Activated naive CD8-positive, alpha-beta T cell treated with anti-CD3 and anti-CD28 coated beads, Interleukin-2, amount 50 U/mL, for 16 hours (primary cell): ENCODE results near the gene NAV2.

ENCODE experiments used
- DNase-seq: peaks from one replicate; pipeline ENCODE4 v3.0.0-alpha.2; 2020; ENCODE audit warnings: low read depth, low spot score

The NAV2 gene

GRCh38 chr11:19683862-19684491, 28.7 kb upstream of the NAV2 start:
- DNase-seq, result no peak

GRCh38 chr11:19686234-19686633, 26.4 kb upstream of the NAV2 start:
- DNase-seq, result no peak

DNA sequence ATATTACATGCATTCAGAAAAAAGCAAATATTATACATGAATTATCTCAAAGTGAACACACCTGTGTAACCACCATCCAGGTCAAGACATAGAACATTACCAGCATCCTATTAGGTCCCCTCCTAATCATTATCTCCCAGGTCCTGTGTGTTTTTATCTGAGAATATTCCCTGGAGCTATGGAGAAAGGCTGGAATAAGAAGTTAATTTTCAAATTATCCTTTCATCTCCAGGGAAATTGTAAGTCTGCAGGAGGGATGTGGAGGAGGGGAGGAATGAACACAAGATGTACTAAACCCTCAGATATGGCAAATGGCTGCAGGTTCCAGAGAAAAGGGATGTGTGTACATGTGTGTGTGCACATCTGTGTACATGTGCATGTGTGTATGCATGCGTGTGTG, 25.2 kb upstream of the NAV2 start:
- no peak for DNase-seq

DNA sequence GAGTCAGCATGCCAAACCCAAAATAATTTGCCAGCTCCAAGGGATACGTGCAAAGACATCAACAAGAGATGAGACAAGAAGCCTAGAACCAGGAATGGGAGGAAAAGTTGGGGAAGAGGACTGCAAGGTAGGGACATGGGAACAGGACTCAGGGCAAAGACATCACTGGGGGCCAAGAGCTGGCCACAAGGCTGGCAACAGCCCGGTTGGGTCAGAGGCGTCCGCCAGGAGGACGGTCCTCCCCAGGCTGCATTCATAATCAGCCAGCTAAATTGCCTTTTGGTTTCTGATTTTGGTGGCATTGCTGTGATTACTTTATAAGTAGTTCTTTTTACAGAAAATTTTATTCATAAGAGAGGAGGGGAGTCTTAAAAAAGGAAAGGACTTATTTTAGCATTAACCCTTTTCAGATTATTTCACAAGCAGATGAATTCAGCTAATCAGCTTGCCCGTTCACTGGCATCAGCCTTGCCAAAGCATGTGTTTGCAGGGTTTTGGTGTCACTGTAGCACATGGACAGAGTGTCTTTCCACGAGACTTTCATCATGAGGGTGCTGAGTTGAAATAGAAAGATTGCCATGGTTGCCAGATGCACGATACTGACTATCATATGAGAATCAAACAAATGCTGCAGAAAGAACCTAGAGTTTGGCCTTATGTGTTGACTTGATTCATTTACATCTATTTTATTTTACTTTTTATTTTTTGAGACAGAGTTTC, 23.2 kb upstream of the NAV2 start:
- no peak for DNase-seq

- DNase-seq, result no peak
Observed at GRCh38 chr11:19690885-19691284, 21.8 kb upstream of the NAV2 start.

GRCh38 chr11:19691815-19692500, 20.7 kb upstream of the NAV2 start:
- no peak for DNase-seq

DNA sequence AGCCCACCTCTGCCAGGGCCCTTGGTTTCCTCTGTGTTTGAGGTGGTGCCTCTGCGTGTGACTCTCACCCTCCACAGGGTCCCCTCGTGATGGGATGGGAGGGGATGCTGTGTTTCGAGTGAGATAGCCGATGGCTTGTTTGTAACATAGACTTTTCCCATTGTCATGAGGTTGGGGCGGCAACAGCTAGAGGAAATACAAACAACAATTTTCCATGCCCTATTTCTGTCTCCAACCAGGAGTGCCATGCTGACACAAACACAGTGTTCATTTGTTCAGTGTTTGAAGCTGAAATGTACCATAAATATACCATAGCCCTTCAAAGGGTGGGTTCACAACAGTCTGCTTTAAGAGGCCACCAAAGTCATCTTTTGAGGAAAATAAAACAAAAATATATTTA, 19.5 kb upstream of the NAV2 start:
- DNase-seq, result no peak

DNA sequence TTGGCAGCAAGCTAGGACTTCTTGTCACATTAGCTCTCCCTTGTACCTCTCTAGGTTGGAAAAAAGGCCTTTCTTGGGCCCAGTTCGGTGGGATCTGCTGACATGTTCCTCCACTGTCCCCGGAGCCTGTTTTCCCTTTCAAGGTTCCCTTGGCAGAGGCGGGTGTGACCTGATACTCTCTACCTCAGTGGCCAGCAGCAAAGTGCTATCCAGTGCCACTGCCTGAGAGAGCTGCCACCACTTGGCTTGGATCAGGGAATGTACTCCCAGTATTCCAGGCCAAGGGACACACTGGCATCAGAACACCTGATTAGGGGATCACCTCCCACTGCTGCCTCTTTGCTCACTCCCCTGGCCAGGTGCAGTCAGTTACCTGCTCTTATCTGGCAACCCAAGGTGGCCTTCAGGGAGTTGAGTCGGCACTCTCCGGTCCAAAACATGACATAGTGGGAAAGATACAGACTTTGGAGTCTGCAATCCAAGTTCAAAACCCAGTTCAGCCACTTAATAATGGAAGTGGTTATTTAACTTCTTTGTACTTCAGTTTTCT, 17.8 kb upstream of the NAV2 start:
- DNase-seq, result no peak

DNA sequence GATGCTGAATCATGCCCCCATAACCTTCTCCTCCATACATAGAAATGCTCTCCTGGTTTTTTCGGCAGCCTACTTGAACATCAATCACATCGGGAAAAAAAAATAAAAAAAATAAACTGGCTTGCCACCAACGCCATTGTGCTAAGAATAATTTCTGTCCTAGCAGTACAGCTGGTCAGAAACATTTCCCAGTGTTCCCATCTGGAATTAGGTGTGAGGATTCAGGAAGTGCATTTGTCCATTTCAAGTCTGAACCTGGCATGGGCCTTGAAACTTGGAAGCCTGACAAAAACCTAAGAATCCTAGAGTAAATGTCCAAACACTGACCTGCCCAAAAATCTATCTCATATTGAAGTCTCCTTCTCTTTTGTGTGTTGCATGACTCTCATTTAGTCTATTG, 16.6 kb upstream of the NAV2 start:
- DNase-seq, result no peak

- no peak for DNase-seq
Observed at GRCh38 chr11:19696904-19697303, 15.7 kb upstream of the NAV2 start.

GRCh38 chr11:19697721-19698121, 14.9 kb upstream of the NAV2 start:
- DNase-seq, result no peak

DNA sequence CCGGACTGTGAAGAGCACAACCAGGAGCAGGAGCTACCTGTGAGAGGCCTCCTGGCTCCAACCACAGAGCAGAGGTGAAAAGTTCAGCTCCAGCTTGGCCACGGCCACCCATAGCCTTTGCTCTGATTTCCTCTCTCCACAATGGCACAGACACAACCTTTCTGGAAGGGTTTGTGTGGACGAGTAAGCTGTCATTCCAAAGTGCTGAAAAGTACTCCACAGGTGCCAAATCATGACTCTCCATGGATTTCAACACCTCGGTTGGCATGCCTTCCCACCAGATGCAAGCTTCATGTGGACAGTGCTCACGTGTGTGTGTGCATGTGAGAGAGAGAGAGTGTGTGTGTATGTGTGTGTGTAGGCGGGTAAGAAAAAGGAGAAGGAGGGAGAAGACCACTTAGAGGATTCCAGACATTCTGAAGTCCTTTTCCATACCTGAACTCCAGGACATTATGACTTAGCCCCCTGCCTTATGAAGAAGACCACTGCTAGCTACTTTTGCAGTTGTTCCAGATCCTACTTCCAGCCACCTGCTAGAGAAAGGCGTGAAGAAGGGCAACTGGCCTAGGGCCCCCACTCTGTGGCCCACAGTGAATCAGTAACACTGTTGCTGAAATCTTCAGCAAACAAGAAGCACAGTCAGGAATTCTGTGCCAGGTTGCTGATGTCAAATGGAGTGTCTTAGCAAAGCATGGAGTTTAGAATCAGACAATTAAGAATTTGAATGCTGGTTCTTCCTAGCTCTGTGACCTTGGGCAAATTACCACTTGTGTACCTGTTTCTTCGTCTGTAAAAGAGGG, 13.9 kb upstream of the NAV2 start:
- DNase-seq, result no peak

DNA sequence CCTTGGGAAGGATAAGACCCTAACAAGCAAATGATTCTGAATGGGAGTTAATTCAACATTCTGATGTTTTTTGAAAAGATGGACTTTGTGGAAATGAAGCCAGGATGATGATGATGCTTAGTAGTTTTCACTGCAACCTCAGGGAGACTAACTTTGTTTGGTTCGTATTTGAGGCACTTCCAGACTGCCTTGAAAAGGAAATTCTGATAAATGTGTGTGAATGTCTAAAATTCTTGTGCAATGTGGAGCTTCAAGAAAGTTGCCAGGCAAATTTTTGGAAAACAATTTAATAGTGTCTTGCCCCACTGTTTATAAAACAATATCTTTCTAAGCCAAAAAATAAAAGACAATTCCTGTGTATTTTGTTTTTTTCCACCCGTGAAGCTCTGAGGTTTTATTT, 11.2 kb upstream of the NAV2 start:
- DNase-seq, result no peak

GRCh38 chr11:19702620-19703019, 10.0 kb upstream of the NAV2 start:
- no peak for DNase-seq

GRCh38 chr11:19703211-19703610, 9.4 kb upstream of the NAV2 start:
- DNase-seq, result no peak

DNA sequence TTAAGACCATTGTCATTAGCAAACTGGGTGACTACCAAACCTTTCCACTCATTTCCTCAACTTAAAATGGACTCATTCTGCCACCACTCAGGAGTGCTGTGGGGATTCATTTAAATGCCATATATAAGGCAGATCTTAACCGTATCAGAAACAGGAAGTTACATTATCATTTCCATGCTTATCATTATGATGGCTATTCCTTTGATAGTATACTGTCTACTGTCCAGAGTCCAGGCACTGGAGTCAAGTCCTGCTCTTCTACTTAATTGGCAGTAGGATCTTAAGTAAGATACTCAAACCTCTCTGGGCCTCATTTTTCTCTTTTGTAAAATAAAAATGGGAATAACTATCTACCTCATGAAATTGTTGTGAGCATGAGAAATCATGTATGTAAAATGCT, 8.4 kb upstream of the NAV2 start:
- no peak for DNase-seq

GRCh38 chr11:19705936-19706335, 6.7 kb upstream of the NAV2 start:
- DNase-seq, result no peak

DNA sequence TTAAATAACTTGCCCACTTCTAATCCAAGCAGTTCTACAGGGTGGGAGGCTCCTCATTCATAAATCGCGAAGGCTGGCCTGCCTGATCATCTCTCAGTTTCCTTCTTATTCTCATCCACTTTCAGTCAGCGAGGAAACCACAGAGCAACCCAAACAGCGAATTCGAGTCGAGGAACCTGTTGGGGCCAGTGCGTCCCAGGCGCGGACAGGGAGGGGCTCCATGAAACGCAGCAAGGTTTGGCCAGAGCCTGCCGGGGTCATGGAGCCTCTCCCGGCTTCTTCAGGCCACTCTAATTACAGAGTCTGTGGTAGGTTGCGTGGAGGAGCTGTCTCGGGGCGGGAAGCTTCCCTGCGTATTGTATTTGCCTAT, 741 bp upstream of the NAV2 start:
- no peak for DNase-seq

- DNase-seq, result no peak
Observed at GRCh38 chr11:19713196-19714021, 772 bp downstream of the NAV2 start.

- DNase-seq, result no peak
Observed at GRCh38 chr11:19714022-19714386, 1.4 kb downstream of the NAV2 start.
